Measurements from ENCODE around the gene PARD3B. TPM values are rescaled to one million over a fixed set of nuclear protein-coding genes. Genes with fewer than 3 reads are reported as not detected.

PARD3B gene
- total and polyA plus RNA-seq, 2 of the 4 experiments (the other 2 are of a cell fraction) = 3.3 to 15.6 TPM

GRCh38 chr2:205566606-205567168, 1021.4 kb downstream of the PARD3B start:
- ATAC-seq (ENCODE audit: low read depth) (no peak), DNase-seq (peak; percentile 28)
- H2AK5ac ChIP-seq (ENCODE audit: low read depth, low read length) = no peak overlapping the region
- no peaks in the 10 kb centered on the region for H3K9me3 ChIP-seq (ENCODE audit: control insufficient read depth, insufficient read depth, low read length)
- H2BK120ac ChIP-seq (ENCODE audit: low read depth, low read length) = no peak overlapping the region
- no TSS peak for BruUV-seq (replicated peaks)
- no peak overlapping the region for H2AK9ac ChIP-seq (replicated peaks; ENCODE audit: low read depth, low read length, poor library complexity)
- no peak overlapping the region for H3K18ac ChIP-seq (ENCODE audit: low read depth, low read length)
- no peaks in the 10 kb centered on the region for H4K20me1 ChIP-seq (ENCODE audit: insufficient read depth, low read length)
- in situ Hi-C loops (cut with MboI; ENCODE audit: low sequenced_read_pairs) = no loop called here
- no peak overlapping the region for H2AFZ ChIP-seq (replicated peaks; ENCODE audit: low read length, poor library complexity)
- no peak overlapping the region for H4K8ac ChIP-seq (ENCODE audit: low read depth in 2 of 2, low read length in 2 of 2)
- TF ChIP-seq BHLHE40 (IDR thresholded peaks at IDR 0.05; ENCODE audit: low read depth, low read length) (no peak), CEBPB (IDR thresholded peaks at IDR 0.05; ENCODE audit: low read depth, low read length) (0 out of 2 replicates have a peak, but pooled peaks have one; percentile 26)
- H3K23ac ChIP-seq (ENCODE audit: low read depth, low read length) = no peak overlapping the region
- intact Hi-C loops (cut with micrococcal nuclease) = no loop called here
- H3K36me3 ChIP-seq (ENCODE audit: control insufficient read depth, insufficient read depth, low read length) = no peaks in the 10 kb centered on the region; the same call in 1 of the 2 replicates
- H4K5ac ChIP-seq (ENCODE audit: low read depth, low read length) = no peak overlapping the region
- no peak overlapping the region for H3K4ac ChIP-seq (ENCODE audit: low read depth, low read length)
- H3K9ac ChIP-seq (ENCODE audit: low read depth, low read length) = no peak overlapping the region
- no peak overlapping the region for H2BK15ac ChIP-seq (ENCODE audit: low read depth, low read length)
- POLR2A ChIA-PET (ENCODE audit: unreplicated experiment) = no interaction called here
- CTCF ChIA-PET = no interaction called here
- peaks cover 3% of the 10 kb centered on the region; the same call in 1 of the 2 replicates for H3K4me1 ChIP-seq (ENCODE audit: control insufficient read depth, insufficient read depth, low read length)
- no peak overlapping the region for H3K14ac ChIP-seq (replicated peaks; ENCODE audit: low read depth, low read length)
- no peaks in the 10 kb centered on the region for H3K79me1 ChIP-seq (ENCODE audit: low read depth in 1 of 2, low read length in 2 of 2)
- WGBS, 2 experiments (ENCODE audit: extremely low coverage in 2 of 2, insufficient read length in 1 of 2) = 87% methylated on average over 3 of the region's 6 CpGs; no CpG with 5 or more reads in 1 of the 2 experiments
- H2BK5ac ChIP-seq (ENCODE audit: low read depth, low read length, poor library complexity, severe bottlenecking) = no peak overlapping the region
- H2BK20ac ChIP-seq (ENCODE audit: low read depth, low read length) = no peak overlapping the region
- dilution Hi-C loops (cut with HindIII; ENCODE audit: low sequenced_read_pairs, unreplicated experiment) = no loop called here
- H3K4me3 ChIP-seq (ENCODE audit: insufficient read depth, low read depth, low read length) = no peak overlapping the region
- no peak overlapping the region for H3K27ac ChIP-seq (ENCODE audit: insufficient read depth, low read length)
- H3K9me1 ChIP-seq (ENCODE audit: insufficient read depth, low read length) = 0 out of 2 replicates have a peak, but pooled peaks cover 3% of the 10 kb centered on the region
- H3K4me2 ChIP-seq (ENCODE audit: low read depth, low read length) = no peak overlapping the region
- no peak overlapping the region for H4K91ac ChIP-seq (ENCODE audit: insufficient read depth, low read depth, low read length)
- H3K56ac ChIP-seq (ENCODE audit: extremely low read depth, insufficient read depth, low read length) = no peak overlapping the region
- no peaks in the 10 kb centered on the region for H3K27me3 ChIP-seq (ENCODE audit: control insufficient read depth, insufficient read depth, low read length)
